Measurements from ENCODE around the gene DTNB.
"Not testable (repeated sequence)": the region's sequence is repeated elsewhere in the genome, so short reads cannot be mapped to it uniquely, and the experiment has no call there.

The DTNB gene

DNA sequence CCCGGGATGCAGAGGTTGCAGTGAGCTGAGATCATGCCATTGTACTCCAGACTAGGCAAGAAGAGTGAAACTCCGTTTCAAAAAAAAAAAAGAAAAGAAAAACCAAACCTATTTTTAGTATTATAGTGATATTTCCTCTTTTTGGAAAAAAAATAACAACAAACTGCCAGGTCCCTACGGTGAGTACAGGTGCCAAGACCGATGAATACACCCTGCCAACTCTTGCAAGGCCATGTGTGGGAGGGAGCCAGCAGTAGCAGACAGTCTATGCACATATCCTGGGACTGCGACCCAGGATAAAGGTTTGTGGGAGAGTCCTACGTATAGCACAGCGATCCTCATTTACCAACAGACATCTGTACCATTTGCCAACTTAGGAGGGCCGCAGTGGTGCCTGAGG, 262.1 kb downstream of the DTNB start:
- DNase-seq = no peak

DNA sequence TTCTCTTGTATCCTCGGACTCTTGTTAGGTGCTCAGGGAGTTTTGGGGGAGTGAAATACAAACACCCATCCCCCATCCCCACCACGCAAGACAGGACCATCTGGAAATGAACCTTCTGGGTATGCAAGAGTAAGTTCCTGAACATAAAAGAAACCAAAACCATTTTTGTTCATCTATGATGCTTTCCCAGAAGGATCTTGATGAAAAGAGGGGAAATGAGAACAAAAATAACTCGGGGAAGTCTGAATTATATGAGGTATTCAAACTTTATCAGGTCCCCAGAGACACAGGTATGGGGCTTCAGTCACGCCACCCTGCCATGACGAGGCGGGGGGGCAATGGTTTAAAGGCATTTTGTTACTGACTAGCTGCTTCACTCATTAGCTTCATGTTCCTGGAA, 263.0 kb downstream of the DTNB start:
- DNase-seq = no peak

DNA sequence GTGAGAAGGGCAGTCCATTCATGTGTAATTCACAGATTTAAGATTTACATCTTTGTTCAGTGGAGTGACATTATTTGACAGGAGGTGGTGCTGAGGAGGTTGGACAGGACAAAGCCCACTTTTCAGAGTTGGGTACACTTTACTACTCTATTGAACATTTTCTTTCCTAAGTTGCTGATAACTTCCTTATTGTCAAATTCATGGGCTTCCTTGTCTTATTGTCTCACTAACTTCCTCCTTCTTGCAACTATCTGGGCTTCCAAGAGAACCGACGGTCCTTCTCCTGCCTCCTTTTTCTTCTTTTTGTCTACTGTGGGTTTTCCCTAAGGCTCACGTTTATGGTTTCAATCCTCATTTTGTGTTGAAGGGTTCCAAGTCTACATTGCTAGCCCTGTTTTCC, 263.9 kb downstream of the DTNB start:
- DNase-seq = no peak

DNA sequence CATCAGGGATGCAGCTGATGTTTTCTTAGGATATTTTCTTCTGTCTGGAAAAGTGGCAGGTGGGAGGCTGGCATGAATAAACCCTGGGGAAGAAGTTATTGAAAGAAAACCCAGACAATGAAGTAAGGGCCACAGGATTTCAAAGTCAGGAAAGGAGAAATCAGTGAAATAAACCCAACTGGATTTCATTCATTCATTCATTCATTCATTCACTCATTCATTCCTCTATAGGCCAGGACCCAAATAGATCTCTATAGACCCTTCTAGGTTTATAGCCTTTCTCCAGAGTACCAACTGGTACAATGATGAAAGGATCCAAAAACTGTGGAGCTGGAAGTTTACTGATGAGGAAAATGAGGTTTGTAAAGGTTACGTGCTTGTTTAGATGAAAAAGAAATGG, 264.3 kb downstream of the DTNB start:
- no peak for DNase-seq

DNA sequence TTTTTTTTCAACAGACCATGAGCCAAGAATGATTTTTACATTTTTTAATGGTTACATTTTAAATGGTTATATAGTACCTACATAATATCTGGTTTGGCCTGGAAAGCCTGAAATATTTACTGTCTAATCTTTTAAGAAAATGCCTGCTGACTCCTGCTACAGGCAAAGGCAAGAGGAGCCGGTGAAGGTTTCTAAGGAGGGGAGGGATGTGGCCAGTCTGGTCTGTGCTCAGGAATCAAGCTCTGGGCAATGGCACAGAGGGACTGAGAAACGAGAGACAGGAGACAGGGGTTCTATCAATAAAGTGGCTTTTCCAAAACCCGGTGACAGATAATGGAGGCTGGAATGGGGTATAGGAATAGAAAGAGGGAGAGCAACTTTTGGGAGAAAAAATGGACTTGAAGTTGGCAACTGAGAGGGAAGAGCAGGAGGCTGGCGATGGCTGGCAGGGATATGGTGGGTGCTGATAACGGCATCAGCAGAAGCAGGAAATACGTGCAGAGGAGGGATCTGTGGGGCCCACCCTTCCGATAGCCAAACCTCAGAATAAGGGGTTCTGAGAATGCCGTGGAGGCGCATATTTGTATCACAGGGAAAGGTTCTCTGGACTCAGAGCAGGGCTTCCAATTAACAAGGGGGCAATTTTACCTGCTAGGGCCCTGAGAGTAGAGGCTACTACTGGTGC, 267.6 kb downstream of the DTNB start:
- no peak for DNase-seq

DNA sequence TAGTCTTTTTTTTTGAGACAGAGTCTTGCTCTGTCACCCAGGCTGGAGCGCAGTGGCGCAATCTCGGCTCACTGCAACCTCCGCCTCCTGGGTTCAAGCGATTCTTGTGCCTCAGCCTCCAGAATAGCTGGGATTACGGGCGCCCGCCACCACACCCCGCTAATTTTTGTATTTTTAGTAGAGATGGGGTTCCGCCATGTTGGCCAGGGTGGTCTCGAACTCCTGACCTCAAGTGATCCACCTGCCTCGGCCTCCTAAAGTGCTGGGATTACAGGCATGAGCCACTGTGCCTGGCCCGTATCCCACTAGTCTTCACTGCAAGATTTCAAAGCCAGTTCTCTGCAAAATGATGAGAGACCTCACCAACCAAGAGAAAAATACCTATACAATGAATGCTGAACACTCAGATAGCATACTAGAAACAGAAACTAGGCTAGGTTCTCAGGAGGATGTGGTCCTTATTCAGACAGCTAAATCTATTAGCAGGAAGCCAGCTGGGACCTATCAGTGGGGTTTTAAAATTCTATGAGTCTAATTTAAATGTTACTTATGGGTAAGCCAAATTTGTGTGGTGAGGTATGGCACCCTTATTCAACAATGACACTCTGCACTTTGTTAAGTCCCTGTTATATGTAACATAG, 270.1 kb downstream of the DTNB start:
- not testable (repeated sequence) for DNase-seq

DNA sequence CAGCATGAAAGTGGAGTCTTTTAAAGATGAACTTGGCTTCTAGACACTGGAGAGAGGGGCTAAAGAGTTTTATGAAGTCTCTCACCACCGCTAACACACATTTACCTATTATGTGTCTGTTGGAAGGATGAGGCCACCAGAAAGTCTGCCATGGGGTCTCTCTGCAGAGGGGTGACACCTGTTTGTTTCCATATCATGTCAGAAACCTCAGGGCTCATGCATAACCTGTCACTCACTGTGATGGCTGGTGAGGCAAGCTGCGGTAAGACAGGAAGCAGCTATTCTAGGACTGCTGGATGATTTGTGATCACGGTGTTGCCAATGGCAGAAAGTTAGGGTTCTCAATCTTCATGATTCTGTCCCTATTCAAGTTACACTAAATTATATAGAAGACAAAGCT, 270.9 kb downstream of the DTNB start:
- no peak for DNase-seq

DNA sequence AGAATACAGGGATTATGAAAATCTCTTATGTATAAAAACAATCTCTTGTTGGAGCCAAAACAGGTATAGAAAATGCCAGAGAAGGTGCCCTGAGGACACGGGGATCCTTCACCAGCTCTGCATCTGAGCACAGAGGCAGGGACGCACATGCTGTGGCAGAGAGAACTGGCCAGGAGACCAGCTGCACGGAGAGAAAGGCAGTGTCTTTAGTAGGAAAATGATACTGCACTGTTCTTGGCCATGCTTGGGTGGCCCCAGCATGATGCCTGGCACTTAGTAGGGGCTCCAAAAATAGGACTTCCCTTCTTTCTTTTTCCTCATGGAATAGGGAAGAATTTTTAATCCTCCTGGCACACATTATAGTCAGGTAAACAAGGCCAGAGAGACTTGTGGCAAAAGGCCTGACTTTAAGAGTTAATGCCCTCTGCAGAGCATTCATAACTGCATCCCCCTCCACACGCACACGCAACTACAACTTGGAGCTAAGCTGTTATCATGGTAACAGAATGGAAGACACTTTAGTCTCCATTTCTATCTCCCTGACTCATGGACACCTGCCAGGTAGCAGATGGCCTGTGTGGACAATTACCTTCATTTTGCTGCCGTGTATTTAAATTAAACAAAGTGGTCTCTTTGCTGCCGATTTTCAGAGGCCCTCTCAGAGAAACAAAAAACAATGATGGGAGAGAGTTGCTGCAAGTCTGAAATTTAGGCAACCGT, 271.9 kb downstream of the DTNB start:
- peak; percentile 89 for DNase-seq

DNA sequence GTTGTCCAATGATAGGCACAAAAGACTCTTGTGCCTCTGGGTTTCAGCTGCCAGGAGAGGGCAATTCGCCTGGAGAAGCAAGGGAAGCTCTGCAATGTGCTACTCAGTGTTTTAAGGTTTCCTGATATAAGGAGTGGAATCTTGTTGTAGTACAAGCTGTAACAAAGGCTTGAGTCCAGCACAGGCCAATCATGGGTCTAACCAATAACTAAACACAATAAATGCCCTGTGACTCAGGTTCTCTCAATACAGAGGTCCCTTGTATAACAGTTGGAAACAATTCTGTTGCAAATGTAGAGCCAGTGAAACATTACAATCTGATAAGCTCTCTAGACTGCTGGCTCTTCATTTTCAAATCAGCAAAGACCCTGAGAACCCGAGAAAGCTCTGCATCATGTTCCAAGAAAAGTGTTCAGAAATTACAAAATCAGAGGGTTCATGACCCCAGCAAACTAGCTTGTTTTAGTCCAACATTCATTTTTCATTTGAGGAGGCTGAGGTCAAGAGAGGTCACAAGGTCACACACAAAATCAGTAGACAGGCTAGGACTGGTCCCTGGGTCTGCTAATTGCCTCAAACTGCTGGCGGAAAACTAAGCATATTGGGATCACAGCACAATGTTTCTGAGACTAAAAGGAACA, 272.7 kb downstream of the DTNB start:
- DNase-seq = no peak

DNA sequence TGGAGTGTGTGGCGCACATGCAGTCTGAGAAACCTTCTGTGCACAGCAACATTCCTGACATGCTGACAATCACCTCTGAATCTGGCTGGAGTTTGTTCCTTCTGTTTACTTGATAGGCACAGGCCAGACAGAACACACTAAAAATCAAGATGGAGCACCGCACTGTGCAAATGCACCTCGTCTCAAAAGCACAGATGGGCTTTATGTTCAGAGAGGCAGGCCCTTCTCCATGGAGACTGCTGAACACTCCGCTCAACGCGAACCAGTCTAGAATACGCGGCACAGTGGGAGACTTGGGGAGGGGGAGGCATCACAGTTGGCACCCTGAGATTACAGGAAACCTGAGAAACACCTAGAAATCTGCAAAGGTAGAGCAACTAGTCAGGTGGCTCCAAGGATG, 273.2 kb downstream of the DTNB start:
- no peak for DNase-seq

DNA sequence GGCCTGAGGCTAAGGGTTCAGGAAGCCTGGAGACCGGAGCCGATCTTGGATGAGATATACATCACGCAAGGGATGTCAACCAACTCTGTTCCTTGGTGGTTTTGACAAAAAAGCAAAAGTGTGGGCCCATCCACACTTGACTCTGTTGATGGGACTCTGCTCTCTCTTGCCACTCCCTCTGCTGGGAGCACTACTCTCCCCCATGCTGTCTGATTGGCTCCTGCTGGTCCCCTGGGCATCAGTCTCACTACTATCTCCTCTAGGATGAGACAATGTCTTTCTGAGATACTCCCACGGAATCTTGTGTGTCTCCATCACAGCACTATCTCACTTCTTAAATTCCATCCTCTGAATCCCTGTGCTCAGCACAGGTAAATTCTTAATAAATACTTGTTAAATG, 274.8 kb downstream of the DTNB start:
- no peak for DNase-seq

DNA sequence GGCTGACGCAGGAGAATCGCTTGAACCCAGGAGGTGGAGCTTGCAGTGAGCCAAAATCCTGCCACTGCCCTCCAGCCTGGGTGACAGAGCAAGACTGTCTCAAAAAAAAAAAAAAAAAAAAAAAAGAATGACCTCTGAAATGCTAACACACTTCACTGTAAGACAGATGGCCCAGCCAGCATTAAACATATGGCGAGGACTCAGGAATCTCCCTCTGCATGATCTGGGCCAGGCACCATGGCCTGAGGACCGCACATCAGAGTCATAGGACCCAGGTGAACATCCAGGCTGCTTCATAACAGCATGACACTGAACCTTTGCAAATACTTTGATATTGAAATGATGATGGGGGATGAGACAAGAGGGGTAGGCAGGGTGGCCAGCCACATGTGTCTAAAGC, 275.6 kb downstream of the DTNB start:
- DNase-seq = no peak

DNA sequence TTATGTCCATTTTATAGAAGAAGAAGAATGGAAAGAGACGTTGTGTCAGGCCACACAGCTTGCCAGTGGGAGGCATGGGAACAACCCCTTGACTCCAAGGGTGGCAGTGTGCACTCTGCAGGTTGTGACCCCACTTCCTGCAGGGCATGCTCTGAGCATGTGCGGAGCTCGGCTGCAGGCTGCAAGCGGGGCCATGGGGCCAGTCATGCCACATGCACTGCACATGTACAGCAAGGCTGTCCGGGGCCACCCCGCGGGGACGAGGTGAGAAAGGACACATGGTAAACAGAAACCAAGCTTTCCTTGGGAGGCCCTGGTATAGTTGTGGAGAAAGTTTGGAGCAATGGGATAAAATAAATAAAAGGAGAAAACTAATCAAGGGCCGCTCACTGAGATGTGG, 284.2 kb downstream of the DTNB start:
- no peak for DNase-seq

DNA sequence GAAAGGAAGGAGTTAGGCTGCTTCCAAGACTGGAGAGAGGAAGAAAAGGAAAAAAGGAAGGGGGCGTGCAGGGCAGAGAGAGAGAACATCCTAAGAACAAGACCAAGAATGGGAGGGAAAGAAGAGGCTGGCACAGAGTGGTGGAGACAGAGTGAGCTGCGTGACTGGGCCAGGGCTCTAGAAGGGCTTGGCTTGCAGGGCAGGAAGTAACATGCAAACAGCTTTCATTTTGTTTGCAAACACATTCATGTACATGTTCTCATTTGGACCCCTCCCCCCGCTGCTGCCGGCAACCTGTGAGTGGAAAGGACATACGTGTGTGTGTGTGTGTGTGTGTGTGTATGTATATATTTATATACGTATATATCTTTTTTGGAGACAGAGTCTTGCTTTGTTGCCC, 284.9 kb downstream of the DTNB start:
- DNase-seq = no peak

DNA sequence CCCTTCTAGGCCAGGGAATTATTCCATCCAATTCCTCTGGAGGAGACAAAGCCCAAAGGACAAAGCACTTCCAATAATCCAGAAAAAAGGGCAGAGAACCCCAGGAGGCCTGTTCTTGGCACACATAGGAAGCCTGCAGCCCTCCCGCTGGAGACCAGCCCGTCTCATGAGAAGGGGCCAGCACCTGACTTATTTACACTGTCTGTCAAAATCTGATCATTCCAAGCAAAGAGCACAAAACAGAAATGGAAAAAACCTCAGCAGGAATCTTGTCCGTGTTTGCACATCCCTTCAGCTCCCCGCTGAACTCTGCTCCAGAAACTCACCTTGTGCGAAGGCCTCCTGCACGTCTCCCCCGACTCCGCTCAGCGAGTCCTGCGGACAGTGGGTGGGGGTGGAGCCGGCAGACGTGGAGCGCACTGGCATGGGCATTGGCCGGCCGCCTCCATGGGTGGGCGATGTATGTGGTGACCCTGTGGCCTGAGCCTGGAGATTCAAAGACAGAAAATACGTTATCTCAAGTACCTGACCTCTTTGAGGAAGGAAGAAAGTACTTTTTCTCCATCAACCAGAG, 285.4 kb downstream of the DTNB start:
- DNase-seq = no peak

DNA sequence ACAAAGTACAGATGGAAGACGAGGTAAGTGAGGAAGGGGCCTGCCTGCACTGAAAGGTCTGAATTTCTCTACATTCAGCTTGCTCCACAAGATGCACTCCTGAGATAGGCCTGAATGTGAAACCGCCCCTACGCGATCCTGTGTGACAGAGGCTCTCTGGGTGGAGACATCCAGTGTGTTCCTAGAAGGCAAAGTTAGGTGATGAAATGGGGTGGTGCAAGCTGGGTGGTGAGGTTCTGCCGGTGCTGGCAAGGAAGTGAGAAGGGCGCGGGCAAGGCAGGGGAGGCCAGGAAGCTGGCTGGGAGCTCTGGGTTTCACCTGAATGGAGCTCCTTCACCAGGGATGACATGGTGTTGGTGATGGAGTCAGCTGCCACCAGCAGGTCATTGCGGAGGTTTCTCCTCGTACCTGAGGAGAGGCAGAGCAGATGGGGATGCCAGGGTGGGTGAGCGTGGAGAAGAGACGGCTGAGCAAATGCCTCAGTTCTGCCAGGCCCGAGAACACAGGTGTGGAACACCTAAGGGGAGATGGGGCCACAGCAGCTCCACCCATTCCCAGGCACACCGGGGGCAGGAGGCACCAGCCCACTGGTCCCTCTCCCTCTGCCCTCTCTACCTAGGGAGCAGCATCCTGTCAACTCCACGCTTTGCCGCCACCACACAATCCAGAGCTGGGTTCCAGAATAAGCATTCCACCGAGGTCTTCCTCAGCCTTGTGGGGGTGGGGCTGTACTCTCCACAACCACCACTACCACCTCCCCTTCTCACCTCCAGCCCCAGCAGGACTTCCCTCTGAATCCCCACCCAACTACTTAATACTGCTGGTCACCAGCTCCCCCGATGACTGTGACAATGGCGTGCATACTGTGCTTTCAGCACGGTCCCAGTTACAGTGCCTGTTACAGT, 286.2 kb downstream of the DTNB start:
- no peak for DNase-seq

DNA sequence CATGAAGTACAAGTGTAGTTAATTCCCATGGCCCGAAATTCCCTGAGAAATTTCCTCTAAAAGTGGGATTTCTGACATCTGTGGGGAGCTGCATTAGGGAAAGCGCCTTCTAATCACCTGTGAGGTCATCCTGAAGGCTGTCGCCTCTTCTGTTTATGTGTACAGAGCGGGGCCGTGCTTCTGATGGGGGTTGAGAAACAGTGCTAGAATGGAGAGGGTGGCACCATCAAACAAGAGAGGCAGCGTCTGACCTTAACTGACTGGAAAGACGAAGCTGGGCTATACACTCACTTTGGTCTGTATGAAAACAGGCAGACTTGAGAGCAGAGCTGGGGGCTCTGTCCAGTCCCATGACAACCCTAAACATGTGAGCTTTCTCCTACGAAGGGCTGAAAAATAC, 287.5 kb downstream of the DTNB start:
- DNase-seq = no peak

DNA sequence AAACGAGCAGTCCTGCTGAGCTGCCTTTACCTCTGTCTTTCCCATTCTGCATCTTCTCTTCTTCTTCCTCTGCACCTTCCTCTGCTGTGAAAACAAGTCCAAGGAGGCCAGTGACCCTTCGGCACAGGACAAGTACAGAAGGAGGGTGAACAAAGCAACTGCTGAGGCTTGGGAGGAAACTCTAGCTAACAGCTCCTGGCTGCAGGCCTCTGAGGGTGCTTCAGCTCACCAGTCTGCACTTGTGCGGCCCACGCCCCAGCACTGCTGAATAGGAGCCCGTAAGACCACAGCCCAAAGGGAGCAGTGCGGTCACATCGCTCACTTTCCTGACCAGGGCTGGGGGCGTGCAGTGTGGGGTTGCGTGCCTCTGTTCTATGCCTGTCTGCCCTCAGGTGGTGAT, 289.6 kb downstream of the DTNB start:
- no peak for DNase-seq

DNA sequence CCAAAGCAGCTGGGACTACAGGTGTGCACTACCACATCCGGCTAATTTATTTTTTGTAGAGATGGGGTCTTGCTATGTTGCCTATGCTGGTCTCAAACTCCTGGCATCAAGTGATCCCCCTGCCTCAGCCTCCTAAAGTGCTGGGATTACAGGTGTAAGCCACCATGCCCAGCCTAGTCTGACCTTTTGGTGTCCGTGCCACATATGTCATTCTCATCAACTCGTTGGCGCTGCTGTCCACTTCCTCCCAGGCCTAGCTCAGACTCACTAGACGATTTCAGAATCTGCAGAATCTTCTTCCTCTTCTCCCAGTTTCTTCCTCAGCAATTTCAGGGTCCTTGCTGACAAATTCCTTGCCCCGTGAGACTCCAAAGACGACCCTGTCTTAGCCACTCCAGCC, 291.9 kb downstream of the DTNB start:
- DNase-seq = no peak

DNA sequence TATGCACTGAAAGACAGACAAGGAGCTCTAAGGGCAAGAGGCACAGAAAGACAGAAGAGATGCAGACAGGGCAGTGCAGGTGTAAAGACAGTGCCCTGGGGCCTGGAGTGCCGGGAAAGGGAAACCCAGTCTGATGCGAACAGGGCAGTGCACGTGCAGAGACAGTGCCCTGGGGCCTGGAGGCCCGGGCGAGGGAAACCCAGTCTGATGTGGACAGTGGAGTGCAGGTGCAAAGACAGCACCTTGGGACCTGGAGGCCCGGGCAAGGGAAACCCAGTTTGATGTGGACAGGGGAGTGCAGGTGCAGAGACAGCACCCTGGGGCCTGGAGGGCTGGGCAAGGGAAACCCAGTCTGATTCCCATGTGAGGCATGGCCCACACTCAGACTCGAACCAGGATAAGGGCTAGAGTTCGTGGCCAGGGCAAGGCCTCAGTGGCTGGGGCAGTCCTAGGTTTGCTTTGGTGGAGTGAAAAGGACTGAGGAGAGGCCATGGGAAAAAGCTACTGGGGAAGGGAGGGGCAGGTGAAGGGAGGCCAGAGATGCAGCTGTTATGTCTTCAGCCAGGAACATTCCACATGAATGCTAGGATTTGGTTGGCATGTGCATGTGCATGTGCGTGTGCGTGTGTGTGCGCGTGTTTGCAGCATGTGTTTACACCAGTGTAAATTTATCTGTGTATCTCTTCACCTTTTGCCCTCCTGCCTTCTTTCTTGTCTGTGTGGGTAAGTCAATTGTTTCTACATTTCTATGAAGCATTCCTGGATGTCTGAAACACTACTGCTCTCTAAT, 292.6 kb downstream of the DTNB start:
- DNase-seq = no peak

DNA sequence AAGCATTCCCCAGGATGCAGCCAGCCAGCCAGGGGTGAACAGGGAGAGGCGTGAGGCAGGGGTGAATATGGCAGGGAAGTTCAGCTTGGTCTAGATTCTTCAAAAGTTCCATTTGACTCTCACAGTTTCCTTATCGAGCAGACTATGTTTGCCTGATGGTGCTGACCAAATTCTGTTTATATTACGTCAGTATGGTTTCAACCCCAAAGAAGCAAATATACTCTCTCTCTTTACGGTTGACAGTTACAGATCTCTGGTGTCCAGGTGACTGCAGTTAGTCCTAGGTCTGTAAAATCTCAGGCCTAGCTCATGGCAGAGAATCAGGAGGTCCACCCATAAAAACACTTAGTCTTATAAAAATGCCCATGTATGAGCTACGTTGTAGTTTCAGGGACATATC, 293.4 kb downstream of the DTNB start:
- DNase-seq = no peak

DNA sequence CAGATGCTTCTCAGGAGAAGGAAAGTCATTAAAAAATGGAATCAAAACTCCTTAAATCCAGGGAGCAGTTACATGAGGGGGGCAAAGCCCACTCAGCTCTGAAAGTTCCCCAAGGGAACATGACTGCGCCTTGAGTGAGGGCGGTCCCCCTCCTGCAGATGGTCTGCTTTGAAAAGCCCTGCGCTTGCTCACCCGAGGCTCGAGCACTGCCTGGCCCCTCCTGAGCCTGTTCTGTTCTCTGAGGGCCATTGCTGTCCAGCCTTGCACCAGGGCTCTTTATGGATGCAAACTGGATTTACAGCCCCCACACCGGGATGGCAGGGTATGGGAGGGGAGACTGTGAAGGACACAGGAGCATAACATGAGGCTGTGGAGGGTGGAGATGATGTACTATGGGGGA, 293.8 kb downstream of the DTNB start:
- no peak for DNase-seq

Measured in NCI-H748 treated with DMSO at 0.1 percent for 48 hours (cell line).